DOHH2 (cell line): ENCODE measurements around the gene RAB3GAP1.

Experiments used
- H3F3A ChIP-seq: fragments of 200-600 bp; sonication (generic), shearing (Covaris generic); 2 replicates; pipeline ENCODE4 v1.6.0; 2016; ENCODE audit warnings: antibody characterized with exemption, mild to moderate bottlenecking; ENCODE audit not compliant: control insufficient read depth, insufficient read depth
- H3K27ac ChIP-seq: fragments of 200-600 bp; sonication (generic); 2 replicates; pipeline ENCODE4 v1.5.1; 2014; ENCODE audit warnings: low read depth, mild to moderate bottlenecking, low read length, moderate library complexity
- H3K27me3 ChIP-seq: fragments of 200-600 bp; sonication (generic); 2 replicates; pipeline ENCODE4 v1.6.1; 2014; ENCODE audit warnings: mild to moderate bottlenecking, low read length, mixed read lengths; ENCODE audit not compliant: control insufficient read depth
- H3K36me3 ChIP-seq: fragments of 200-600 bp; sonication (generic); 2 replicates; pipeline ENCODE4 v1.6.1; 2014; ENCODE audit warnings: mild to moderate bottlenecking, low read length, moderate library complexity, mixed read lengths; ENCODE audit not compliant: control insufficient read depth
- H3K4me1 ChIP-seq: fragments of 200-600 bp; sonication (generic); 2 replicates; pipeline ENCODE4 v1.6.1; 2014; ENCODE audit warnings: mild to moderate bottlenecking, low read length, mixed read lengths; ENCODE audit not compliant: control insufficient read depth
- H3K4me2 ChIP-seq: fragments of 200-600 bp; sonication (generic); 2 replicates; pipeline ENCODE4 v1.6.0; 2014; ENCODE audit warnings: mild to moderate bottlenecking, low read length, moderate library complexity
- H3K4me3 ChIP-seq: fragments of 200-600 bp; sonication (generic); 2 replicates; pipeline ENCODE4 v1.5.1; 2014; ENCODE audit warnings: mild to moderate bottlenecking, low read length, mixed read lengths
- H3K79me2 ChIP-seq: fragments of 200-600 bp; sonication (generic); 2 replicates; pipeline ENCODE4 v1.6.1; 2014; ENCODE audit warnings: mild to moderate bottlenecking, low read length, mixed read lengths; ENCODE audit not compliant: control insufficient read depth
- H3K9me2 ChIP-seq: fragments of 200-600 bp; sonication (generic); replicated peaks from 2 replicates; pipeline ENCODE4 v1.6.1; 2014; ENCODE audit warnings: mild to moderate bottlenecking, low read length, mixed read lengths; ENCODE audit not compliant: control insufficient read depth
- H3K9me3 ChIP-seq: fragments of 200-600 bp; sonication (generic); 2 replicates; pipeline ENCODE4 v1.6.1; 2014; ENCODE audit warnings: antibody characterized with exemption, low read length, mixed read lengths; ENCODE audit not compliant: control insufficient read depth, insufficient read depth
- H4K20me1 ChIP-seq: fragments of 200-600 bp; sonication (generic); 2 replicates; pipeline ENCODE4 v1.6.0; 2014; ENCODE audit warnings: low read depth, mild to moderate bottlenecking, antibody characterized with exemption, low read length, moderate library complexity; ENCODE audit not compliant: control insufficient read depth, insufficient read depth
- EZH2phosphoT487 ChIP-seq: fragments of 200-600 bp; sonication (generic); IDR thresholded peaks from 2 replicates; pipeline ENCODE4 v1.6.1; 2017; ENCODE audit warnings: borderline replicate concordance, mild to moderate bottlenecking, antibody characterized with exemption, low read length, moderate library complexity, mixed read lengths
- TF ChIP-seq, protein P1 (sequence below): fragments of 200-600 bp; sonication (generic); IDR thresholded peaks from one replicate; pipeline ENCODE4 v1.5.1; 2014; ENCODE audit warnings: antibody characterized with exemption, mild to moderate bottlenecking, low read depth, low read length; ENCODE audit not compliant: poor library complexity, severe bottlenecking

RAB3GAP1 gene

GRCh38 chr2:135203944-135204343 is 151.9 kb downstream of the RAB3GAP1 start:
- H4K20me1 ChIP-seq, result no peaks in the 10 kb centered on the region
- H3K9me2 ChIP-seq, result no peaks in the 10 kb centered on the region
- no peaks in the 10 kb centered on the region for H3K79me2 ChIP-seq
- H3K36me3 ChIP-seq, result no peaks in the 10 kb centered on the region
- H3K27me3 ChIP-seq, result no peaks in the 10 kb centered on the region
- H3K4me2 ChIP-seq, result no peak overlapping the region
- H3K4me3 ChIP-seq, result no peak overlapping the region
- H3K27ac ChIP-seq, result no peak overlapping the region
- no peak for TF ChIP-seq EZH2phosphoT487
- TF ChIP-seq, protein P1, sequence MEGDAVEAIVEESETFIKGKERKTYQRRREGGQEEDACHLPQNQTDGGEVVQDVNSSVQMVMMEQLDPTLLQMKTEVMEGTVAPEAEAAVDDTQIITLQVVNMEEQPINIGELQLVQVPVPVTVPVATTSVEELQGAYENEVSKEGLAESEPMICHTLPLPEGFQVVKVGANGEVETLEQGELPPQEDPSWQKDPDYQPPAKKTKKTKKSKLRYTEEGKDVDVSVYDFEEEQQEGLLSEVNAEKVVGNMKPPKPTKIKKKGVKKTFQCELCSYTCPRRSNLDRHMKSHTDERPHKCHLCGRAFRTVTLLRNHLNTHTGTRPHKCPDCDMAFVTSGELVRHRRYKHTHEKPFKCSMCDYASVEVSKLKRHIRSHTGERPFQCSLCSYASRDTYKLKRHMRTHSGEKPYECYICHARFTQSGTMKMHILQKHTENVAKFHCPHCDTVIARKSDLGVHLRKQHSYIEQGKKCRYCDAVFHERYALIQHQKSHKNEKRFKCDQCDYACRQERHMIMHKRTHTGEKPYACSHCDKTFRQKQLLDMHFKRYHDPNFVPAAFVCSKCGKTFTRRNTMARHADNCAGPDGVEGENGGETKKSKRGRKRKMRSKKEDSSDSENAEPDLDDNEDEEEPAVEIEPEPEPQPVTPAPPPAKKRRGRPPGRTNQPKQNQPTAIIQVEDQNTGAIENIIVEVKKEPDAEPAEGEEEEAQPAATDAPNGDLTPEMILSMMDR, result no peak
- no peaks in the 10 kb centered on the region for H3K9me3 ChIP-seq
- no peaks in the 10 kb centered on the region for H3F3A ChIP-seq
- peaks cover 19% of the 10 kb centered on the region for H3K4me1 ChIP-seq

DNA sequence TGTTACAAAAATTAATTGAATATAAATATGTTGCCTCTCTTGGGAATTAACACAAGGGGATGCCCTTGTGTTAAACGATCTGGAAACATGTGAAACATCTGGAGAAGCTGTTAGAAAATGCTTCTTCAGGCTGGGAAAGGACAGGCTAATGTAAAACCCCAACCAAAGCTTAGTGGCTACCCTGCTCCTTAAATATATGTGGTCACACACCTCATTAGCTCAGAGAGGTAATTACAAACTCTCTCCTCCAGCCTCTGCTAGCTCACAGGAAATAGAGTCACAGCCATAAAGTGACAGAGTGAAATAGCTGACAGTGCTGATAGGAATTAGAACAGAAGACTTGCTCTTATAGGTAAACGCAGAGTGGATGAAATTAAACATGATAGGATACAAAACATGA is 155.9 kb downstream of the RAB3GAP1 start:
- no peaks in the 10 kb centered on the region for H3F3A ChIP-seq
- H3K4me3 ChIP-seq, result peak overlapping the region; percentile 18; the same call in 1 of the 2 replicates

GRCh38 chr2:135212757-135213156 is 160.7 kb downstream of the RAB3GAP1 start:
- Histone ChIP-seq H3K4me3 (no peak overlapping the region), H3K36me3 (peaks cover 5% of the 10 kb centered on the region; the same call in 1 of the 2 replicates), H3F3A (no peaks in the 10 kb centered on the region), H3K27ac (no peak overlapping the region), H4K20me1 (no peaks in the 10 kb centered on the region), H3K9me3 (no peaks in the 10 kb centered on the region), H3K27me3 (no peaks in the 10 kb centered on the region), H3K79me2 (no peaks in the 10 kb centered on the region), H3K4me1 (peaks cover 13% of the 10 kb centered on the region), H3K9me2 (no peaks in the 10 kb centered on the region), H3K4me2 (no peak overlapping the region)
- TF ChIP-seq EZH2phosphoT487, result no peak
- TF ChIP-seq, protein P1, result no peak

More for the DNA sequence above, 155.9 kb downstream of the RAB3GAP1 start:
- Histone ChIP-seq H3K36me3 (no peaks in the 10 kb centered on the region), H4K20me1 (no peaks in the 10 kb centered on the region), H3K27me3 (no peaks in the 10 kb centered on the region), H3K4me2 (peak overlapping the region; percentile 41), H3K79me2 (no peaks in the 10 kb centered on the region), H3K27ac (peak overlapping the region; percentile 16), H3K4me1 (peaks cover 20% of the 10 kb centered on the region), H3K9me2 (no peaks in the 10 kb centered on the region), H3K9me3 (no peaks in the 10 kb centered on the region)
- TF ChIP-seq, protein P1, result no peak

GRCh38 chr2:135218426-135218825 is 166.3 kb downstream of the RAB3GAP1 start:
- H3K4me2 ChIP-seq, result no peak overlapping the region
- H3K4me1 ChIP-seq, result no peaks in the 10 kb centered on the region
- peaks cover 5% of the 10 kb centered on the region; the same call in 1 of the 2 replicates for H3K36me3 ChIP-seq
- H3K9me3 ChIP-seq, result no peaks in the 10 kb centered on the region
- H4K20me1 ChIP-seq, result no peaks in the 10 kb centered on the region
- H3K27me3 ChIP-seq, result no peaks in the 10 kb centered on the region
- no peaks in the 10 kb centered on the region for H3K79me2 ChIP-seq
- no peaks in the 10 kb centered on the region for H3K9me2 ChIP-seq
- TF ChIP-seq EZH2phosphoT487, result no peak
- TF ChIP-seq, protein P1, result no peak
- H3K27ac ChIP-seq, result no peak overlapping the region
- no peaks in the 10 kb centered on the region for H3F3A ChIP-seq
- no peak overlapping the region for H3K4me3 ChIP-seq
